HG03432 (cell line): ENCODE measurements around the gene XRCC4.
"Not testable (repeated sequence)": the region's sequence is repeated elsewhere in the genome, so short reads cannot be mapped to it uniquely, and the experiment has no call there.

ENCODE experiments used
- ATAC-seq: cut with Tn5 transposase; IDR thresholded peaks from one replicate; pipeline ENCODE4 v1.9.1; 2021; ENCODE audit warnings: mild to moderate bottlenecking, moderate library complexity; ENCODE audit not compliant: unreplicated experiment

The XRCC4 gene

DNA sequence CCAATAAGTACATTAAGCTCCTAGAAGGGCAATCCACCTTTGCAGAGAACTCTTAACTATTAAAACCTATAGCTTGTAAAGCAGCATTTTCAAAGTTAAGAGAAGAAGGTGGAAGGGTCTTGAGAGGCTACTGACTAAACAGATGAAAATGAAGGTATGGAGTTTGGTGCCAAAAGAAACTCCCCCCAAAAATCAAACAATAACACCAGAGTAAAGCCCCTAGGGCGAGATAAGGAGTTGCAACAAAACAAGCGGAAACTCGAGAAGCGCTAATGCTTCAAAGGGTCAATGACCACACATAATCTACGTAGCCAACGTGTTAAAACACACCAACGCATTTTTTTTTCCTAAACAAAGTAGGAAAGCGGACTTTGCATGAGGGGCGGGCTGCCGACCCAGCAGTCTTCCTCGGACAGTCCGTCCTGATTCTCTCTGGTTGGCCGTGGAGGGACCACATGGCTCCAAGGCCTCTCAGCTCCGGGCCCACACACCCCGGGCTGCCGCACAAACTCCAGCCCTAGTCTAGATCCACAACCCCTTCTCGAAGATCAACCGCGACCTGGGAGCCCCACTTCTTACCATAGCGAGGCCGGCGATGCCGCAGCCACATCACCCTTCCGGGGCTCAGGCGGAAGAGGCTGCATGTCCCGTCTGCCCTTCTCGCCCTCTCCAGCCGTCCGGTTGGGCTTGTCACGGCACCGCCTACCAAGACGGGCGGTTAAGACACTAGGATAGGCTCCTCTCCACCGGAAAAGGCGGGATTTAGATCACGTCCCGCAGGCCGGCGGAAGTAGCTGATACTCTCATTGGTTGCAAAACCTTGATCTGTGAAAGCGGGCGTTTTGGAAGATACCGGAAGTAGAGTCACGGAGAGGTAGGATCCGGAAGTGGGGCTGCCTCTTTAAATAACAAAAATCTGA is at the start of gene XRCC4, which contains the start of gene TMEM167A:
TSS of gene XRCC4 (plus strand) at position 806 of the 920 bp plus-strand sequence. CDS start 27,373 bp downstream, outside the sequence.
TSS of gene TMEM167A (minus strand) at position 653 of the 920 bp plus-strand sequence. CDS start at position 582, 71 bp downstream.
- peak; percentile 99 for ATAC-seq

- ATAC-seq = no peak
Observed at GRCh38 chr5:83029912-83030311, 47.4 kb upstream of the XRCC4 start.

- no peak for ATAC-seq
Observed at GRCh38 chr5:83031381-83031780, 46.0 kb upstream of the XRCC4 start.

GRCh38 chr5:83034036-83034435 is 43.3 kb upstream of the XRCC4 start:
- no peak for ATAC-seq

- no peak for ATAC-seq
Observed at GRCh38 chr5:83034528-83035207, 42.7 kb upstream of the XRCC4 start.

GRCh38 chr5:83035373-83036100 is 41.8 kb upstream of the XRCC4 start:
- ATAC-seq = no peak

DNA sequence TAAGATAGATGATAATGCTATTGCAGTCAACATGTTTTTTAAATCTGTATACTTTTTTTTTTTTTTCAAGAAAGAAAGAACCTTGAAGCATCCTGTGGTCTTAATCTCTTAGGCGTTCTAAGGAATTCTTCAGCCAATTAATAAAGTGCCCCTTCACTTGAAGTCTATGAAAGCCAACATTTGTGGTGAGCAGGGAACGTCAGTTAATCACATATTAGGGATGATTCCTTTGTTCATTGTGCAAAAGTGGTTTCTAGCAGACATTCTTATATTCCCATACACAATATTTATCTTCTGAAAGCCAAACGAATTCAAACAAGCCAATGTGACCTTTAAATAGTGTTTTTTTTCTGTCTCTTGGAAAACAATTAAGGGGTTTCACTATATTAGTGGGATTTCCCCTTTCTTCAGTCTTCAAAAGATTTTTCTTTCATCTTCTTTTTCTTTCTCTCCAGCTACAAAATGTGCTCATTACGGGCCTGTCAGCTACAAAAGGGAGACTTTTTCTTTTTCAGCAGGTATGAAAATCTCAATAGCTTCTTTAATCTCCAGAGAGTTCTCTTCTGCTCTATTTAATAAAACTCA is 40.3 kb upstream of the XRCC4 start:
- no peak for ATAC-seq

DNA sequence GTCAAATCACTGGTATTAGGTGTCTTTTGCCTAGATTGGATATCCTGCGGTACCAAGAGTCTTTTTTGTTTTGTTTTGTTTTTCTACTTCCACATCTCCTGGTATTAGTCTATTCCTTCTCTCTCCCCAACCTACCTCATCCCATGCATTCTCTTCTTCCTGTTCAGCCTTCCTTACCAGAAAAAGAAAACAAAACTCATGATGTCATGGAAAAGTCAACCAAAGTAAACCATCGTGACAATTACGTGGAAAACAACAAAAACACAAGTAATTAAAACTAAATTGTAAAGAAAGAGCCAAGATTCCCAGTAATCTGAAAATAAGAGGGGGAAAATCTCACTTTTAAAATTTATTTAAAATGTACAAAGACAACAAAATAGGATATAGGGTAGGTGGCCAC is 38.4 kb upstream of the XRCC4 start:
- ATAC-seq = no peak

GRCh38 chr5:83042507-83042906 is 34.8 kb upstream of the XRCC4 start:
- no peak for ATAC-seq

DNA sequence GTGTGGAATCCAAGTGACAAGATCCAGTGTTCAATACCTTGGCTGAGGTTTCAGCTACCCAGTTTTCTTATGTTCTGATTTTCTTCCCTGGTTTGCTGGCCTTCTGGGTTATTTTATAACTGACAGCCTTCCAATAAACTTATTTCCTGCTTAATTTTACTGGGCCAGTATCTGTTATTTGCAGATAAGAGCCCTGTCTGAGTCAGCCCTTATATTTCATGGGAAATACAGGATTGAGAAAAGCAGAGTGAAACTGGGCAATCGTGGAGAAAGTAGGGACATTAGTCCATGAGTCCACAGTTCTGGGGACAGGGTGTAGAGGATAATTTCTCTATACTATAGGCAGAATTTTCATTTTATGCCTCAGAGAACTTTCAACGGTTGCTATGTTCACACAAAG is 32.4 kb upstream of the XRCC4 start:
- ATAC-seq = no peak

GRCh38 chr5:83048277-83048676 is 29.1 kb upstream of the XRCC4 start:
- ATAC-seq = no peak

- ATAC-seq = no peak
Observed at GRCh38 chr5:83048811-83049210, 28.5 kb upstream of the XRCC4 start.

GRCh38 chr5:83049370-83049885 is 27.9 kb upstream of the XRCC4 start:
- ATAC-seq = no peak

DNA sequence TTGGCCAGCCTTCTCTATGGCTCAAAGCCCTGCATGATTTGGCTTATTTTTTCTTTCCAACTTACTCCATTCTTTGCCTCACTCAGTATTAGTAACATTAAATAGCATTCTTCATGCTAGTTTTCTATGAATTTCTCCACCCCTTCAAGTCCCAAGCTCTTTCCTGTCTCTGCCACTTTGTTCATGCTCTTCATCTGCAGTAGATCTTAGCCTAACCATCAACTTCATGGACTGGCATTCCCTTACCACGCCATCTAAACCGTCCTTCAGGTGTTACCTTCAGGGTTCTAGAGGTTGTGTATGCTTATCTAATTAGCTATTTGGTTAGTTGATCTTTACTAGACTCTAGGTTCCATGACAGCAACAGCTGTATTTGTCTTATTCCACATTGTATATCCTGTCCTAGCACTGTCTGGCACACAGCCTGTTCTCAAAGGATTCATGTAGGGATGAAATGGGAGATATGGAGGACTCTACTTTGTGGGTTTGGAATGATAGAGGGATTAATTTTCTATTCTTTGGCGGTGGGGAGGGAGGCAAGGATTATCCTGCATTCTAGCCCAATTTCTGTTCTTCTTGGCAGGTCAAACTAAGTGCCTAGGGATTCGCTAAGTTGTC is 26.5 kb upstream of the XRCC4 start:
- ATAC-seq = no peak

DNA sequence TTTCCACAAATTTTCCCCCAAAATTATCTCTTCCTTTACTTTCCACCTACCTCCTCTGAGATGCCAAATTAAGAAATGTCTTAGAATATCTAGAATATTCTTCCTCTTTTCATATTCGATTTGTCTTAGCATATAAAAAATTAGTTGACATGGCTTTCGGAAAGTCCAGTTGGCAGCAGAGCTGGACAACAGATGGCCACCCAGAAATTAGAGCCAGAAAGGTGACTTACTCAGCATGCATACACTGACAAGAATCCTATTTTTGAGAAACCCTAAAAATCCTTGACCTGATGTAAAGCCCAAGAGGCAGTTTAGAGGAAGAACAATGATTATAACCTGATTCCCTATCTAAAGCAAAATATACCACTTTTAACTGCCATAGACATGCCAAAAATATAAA is 22.2 kb upstream of the XRCC4 start:
- ATAC-seq = no peak

GRCh38 chr5:83058726-83059125 is 18.6 kb upstream of the XRCC4 start:
- peak; percentile 6 for ATAC-seq

GRCh38 chr5:83059341-83059740 is 18.0 kb upstream of the XRCC4 start:
- peak; percentile 62 for ATAC-seq

GRCh38 chr5:83066548-83067110 is 10.7 kb upstream of the XRCC4 start:
- ATAC-seq = no peak

DNA sequence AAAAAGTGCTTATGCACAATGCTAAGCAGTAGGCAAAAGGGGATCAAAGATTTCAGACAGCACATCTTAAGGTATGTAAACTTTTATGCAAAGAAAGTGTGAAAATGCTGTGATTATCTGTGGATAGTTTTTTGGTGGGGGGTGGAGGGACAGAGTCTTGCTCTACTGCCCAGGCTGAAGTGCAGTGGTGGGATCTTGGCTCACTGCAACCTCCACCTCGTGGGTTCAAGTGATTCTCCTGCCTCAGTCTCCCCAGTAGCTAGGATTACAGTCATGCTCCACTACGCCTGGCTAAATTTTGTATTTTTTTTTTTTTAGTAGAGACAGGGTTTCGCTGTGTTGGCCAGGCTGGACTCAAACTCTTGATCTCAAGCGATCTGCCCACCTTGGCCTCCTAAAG is 10.0 kb upstream of the XRCC4 start:
- not testable (repeated sequence) for ATAC-seq
